CD8-positive, alpha-beta memory T cell (primary cell): ENCODE measurements around the gene KCNC4. TPM values are rescaled to one million over a fixed set of nuclear protein-coding genes. Genes with fewer than 3 reads are reported as not detected.

ENCODE experiments used
- CTCF ChIA-PET: fragments of 350-600 bp; sonication (Branson Sonifier 250); formaldehyde crosslinking; loops from one replicate; lab custom pipeline; 2021; ENCODE audit warnings: antibody characterized with exemption; lab: Charles Lee
- POLR2A ChIA-PET: fragments of 350-600 bp; sonication (Branson Sonifier 250); formaldehyde crosslinking; loops from one replicate; lab custom pipeline; 2021; ENCODE audit warnings: antibody characterized with exemption; lab: Charles Lee
- DNase-seq, 5 donors: peaks; one replicate each; pipeline versions ENCODE4 v3.0.0 to v3.0.0-alpha.2; 2020 to 2022; ENCODE audit warnings: mixed read lengths in 1 of 5
- H3K27ac ChIP-seq: one replicate; pipeline ENCODE4 v1.7.0; 2013; ENCODE audit warnings: low read depth, mild to moderate bottlenecking, low read length, moderate library complexity
- H3K27me3 ChIP-seq: 2 replicates; pipeline ENCODE4 v1.7.0; 2013; ENCODE audit warnings: low read length, mild to moderate bottlenecking; ENCODE audit not compliant: insufficient read depth, poor library complexity, severe bottlenecking
- H3K36me3 ChIP-seq: 2 replicates; pipeline ENCODE4 v1.7.0; 2013; ENCODE audit warnings: mild to moderate bottlenecking, low read length, moderate library complexity; ENCODE audit not compliant: insufficient read depth
- H3K4me1 ChIP-seq: 2 replicates; pipeline ENCODE4 v1.7.0; 2013; ENCODE audit warnings: mild to moderate bottlenecking, low read length, moderate library complexity; ENCODE audit not compliant: insufficient read depth
- H3K4me3 ChIP-seq: 2 replicates; pipeline ENCODE4 v1.7.0; 2013; ENCODE audit warnings: mild to moderate bottlenecking, low read length
- H3K9me3 ChIP-seq: 2 replicates; pipeline ENCODE4 v1.7.0; 2013; ENCODE audit warnings: mild to moderate bottlenecking, low read length
- H3K27ac Mint-ChIP-seq, 8 donors: one replicate each; pipeline ENCODE4 v1.8.0; 2020 to 2021; ENCODE audit warnings: mixed read lengths in 8 of 8, mild to moderate bottlenecking in 6 of 8, inconsistent platforms in 3 of 8, moderate library complexity in 3 of 8
- H3K27me3 Mint-ChIP-seq, 2 donors: one replicate each; pipeline ENCODE4 v1.8.0; 2020 to 2021; ENCODE audit warnings: mixed read lengths in 2 of 2, mild to moderate bottlenecking in 1 of 2, moderate library complexity in 1 of 2
- H3K36me3 Mint-ChIP-seq, 3 donors: one replicate each; pipeline ENCODE4 v1.8.0; 2020 to 2021; ENCODE audit warnings: mixed read lengths in 3 of 3, inconsistent platforms in 1 of 3, mild to moderate bottlenecking in 1 of 3
- H3K4me1 Mint-ChIP-seq, 3 donors: one replicate each; pipeline ENCODE4 v1.8.0; 2020 to 2021; ENCODE audit warnings: mixed read lengths in 3 of 3, inconsistent platforms in 1 of 3, mild to moderate bottlenecking in 1 of 3
- H3K4me3 Mint-ChIP-seq, 7 donors: one replicate each; pipeline ENCODE4 v1.8.0; 2020 to 2021; ENCODE audit warnings: mixed read lengths in 7 of 7, mild to moderate bottlenecking in 6 of 7, moderate library complexity in 4 of 7, inconsistent platforms in 2 of 7
- H3K9me3 Mint-ChIP-seq, 5 donors: one replicate each; pipeline ENCODE4 v1.8.0; 2020 to 2022; ENCODE audit warnings: mixed read lengths in 5 of 5, mild to moderate bottlenecking in 3 of 5, moderate library complexity in 2 of 5, inconsistent platforms in 1 of 5
- polyA plus RNA-seq: library from polyadenylated mRNA; unstranded; fragments of 300-500 nt; fragmentation: Illumina TruSeq; gene quantifications from one replicate; pipeline ENCODE4 v1.2.3, GENCODE V29; 2021
- total RNA-seq, 2 experiments: library from RNA; stranded (reverse); gene quantifications; one replicate each; pipeline ENCODE4 v1.2.3, GENCODE V29; 2021

Gene KCNC4
- total and polyA plus RNA-seq, 3 experiments from 2014 or later = 2.0 to 8.4 (median 6.4) TPM

GRCh38 chr1:110166861-110167260 lies 43.3 kb upstream of the KCNC4 start:
- Histone ChIP-seq H3K9me3 (no peaks in the 10 kb centered on the region), H3K4me1 (no peaks in the 10 kb centered on the region), H3K36me3 (no peaks in the 10 kb centered on the region), H3K27ac (no peak overlapping the region), H3K27me3 (peaks cover 4% of the 10 kb centered on the region), H3K4me3 (no peak overlapping the region)
- Mint-ChIP-seq H3K4me1 (no peaks in the 10 kb centered on the region), H3K36me3 (no peaks in the 10 kb centered on the region), H3K9me3 (peaks cover 0 to 3% (median 0%) of the 10 kb centered on the region in 5 donors), H3K27me3 (peaks cover 6 to 24% of the 10 kb centered on the region in 2 donors), H3K27ac (no peak overlapping the region), H3K4me3 (no peak overlapping the region)
- POLR2A ChIA-PET = no interaction called here
- CTCF ChIA-PET = interaction anchor here (0.7 kb wide), 1 partner anchor 1387 kb away, joined by 3 read pairs; no protein-coding TSS in a partner anchor
- DNase-seq = no peak

- CTCF ChIA-PET = no interaction called here
- POLR2A ChIA-PET = no interaction called here
- H3K27me3 Mint-ChIP-seq = peaks cover 11 to 25% of the 10 kb centered on the region in 2 donors
Observed at GRCh38 chr1:110170766-110171733, 39.1 kb upstream of the KCNC4 start.

GRCh38 chr1:110172001-110172400 lies 38.1 kb upstream of the KCNC4 start:
- peaks cover 0 to 2% (median 0%) of the 10 kb centered on the region in 5 donors for H3K9me3 Mint-ChIP-seq
- CTCF ChIA-PET = no interaction called here
- no peaks in the 10 kb centered on the region for H3K36me3 Mint-ChIP-seq
- H3K27ac Mint-ChIP-seq = no peak overlapping the region
- no peaks in the 10 kb centered on the region for H3K4me1 Mint-ChIP-seq
- no peak overlapping the region for H3K27ac ChIP-seq
- no peak overlapping the region for H3K4me3 Mint-ChIP-seq
- H3K36me3 ChIP-seq = no peaks in the 10 kb centered on the region
- no peaks in the 10 kb centered on the region for H3K4me1 ChIP-seq
- peaks cover 14 to 25% of the 10 kb centered on the region in 2 donors for H3K27me3 Mint-ChIP-seq
- H3K4me3 ChIP-seq = no peak overlapping the region
- no peak for DNase-seq
- no peaks in the 10 kb centered on the region for H3K9me3 ChIP-seq
- POLR2A ChIA-PET = no interaction called here
- H3K27me3 ChIP-seq = no peaks in the 10 kb centered on the region

More at GRCh38 chr1:110170766-110171733, 39.1 kb upstream of the KCNC4 start:
- Histone ChIP-seq H3K9me3 (no peaks in the 10 kb centered on the region), H3K36me3 (no peaks in the 10 kb centered on the region), H3K4me3 (no peak overlapping the region), H3K27me3 (no peaks in the 10 kb centered on the region), H3K27ac (no peak overlapping the region), H3K4me1 (no peaks in the 10 kb centered on the region)
- H3K27ac Mint-ChIP-seq = no peak overlapping the region
- no peak overlapping the region for H3K4me3 Mint-ChIP-seq
- DNase-seq = no peak
- H3K9me3 Mint-ChIP-seq = peaks cover 0 to 2% (median 0%) of the 10 kb centered on the region in 5 donors
- H3K36me3 Mint-ChIP-seq = no peaks in the 10 kb centered on the region
- H3K4me1 Mint-ChIP-seq = no peaks in the 10 kb centered on the region

- Mint-ChIP-seq H3K9me3 (peaks cover 0 to 2% (median under 1%) of the 10 kb centered on the region in 5 donors), H3K4me1 (no peaks in the 10 kb centered on the region), H3K36me3 (no peaks in the 10 kb centered on the region), H3K27me3 (peaks cover 14 to 25% of the 10 kb centered on the region in 2 donors), H3K27ac (no peak overlapping the region), H3K4me3 (no peak overlapping the region)
- ChIA-PET POLR2A (no interaction called here), CTCF (no interaction called here)
- DNase-seq = no peak
- Histone ChIP-seq H3K27me3 (no peaks in the 10 kb centered on the region), H3K9me3 (no peaks in the 10 kb centered on the region), H3K27ac (no peak overlapping the region), H3K36me3 (no peaks in the 10 kb centered on the region), H3K4me3 (no peak overlapping the region), H3K4me1 (no peaks in the 10 kb centered on the region)
Observed at GRCh38 chr1:110173466-110174105, 36.5 kb upstream of the KCNC4 start.

- ChIA-PET POLR2A (no interaction called here), CTCF (interaction anchor here (1.1 kb wide), 1 partner anchor 285 kb away, joined by 3 read pairs; no protein-coding TSS in a partner anchor)
- no peak for DNase-seq
- Mint-ChIP-seq H3K9me3 (peaks cover 0 to 5% (median 2%) of the 10 kb centered on the region in 5 donors), H3K36me3 (no peaks in the 10 kb centered on the region), H3K4me1 (no peaks in the 10 kb centered on the region), H3K27me3 (peaks cover 16 to 30% of the 10 kb centered on the region in 2 donors), H3K27ac (no peak overlapping the region), H3K4me3 (no peak overlapping the region)
- Histone ChIP-seq H3K36me3 (no peaks in the 10 kb centered on the region), H3K4me1 (no peaks in the 10 kb centered on the region), H3K4me3 (no peak overlapping the region), H3K27ac (no peak overlapping the region), H3K27me3 (no peaks in the 10 kb centered on the region), H3K9me3 (no peaks in the 10 kb centered on the region)
Observed at GRCh38 chr1:110174961-110175360, 35.2 kb upstream of the KCNC4 start.

GRCh38 chr1:110176299-110176956 lies 33.7 kb upstream of the KCNC4 start:
- H3K36me3 Mint-ChIP-seq = no peaks in the 10 kb centered on the region
- H3K4me3 Mint-ChIP-seq = no peak overlapping the region
- no peak overlapping the region for H3K4me3 ChIP-seq
- H3K27ac ChIP-seq = no peak overlapping the region
- H3K4me1 ChIP-seq = no peaks in the 10 kb centered on the region
- no peak for DNase-seq
- ChIA-PET CTCF (interaction anchor here (1.1 kb wide), 1 partner anchor 20 kb away, joined by 3 read pairs; no protein-coding TSS in a partner anchor), POLR2A (no interaction called here)
- H3K9me3 ChIP-seq = no peaks in the 10 kb centered on the region
- H3K4me1 Mint-ChIP-seq = no peaks in the 10 kb centered on the region
- no peaks in the 10 kb centered on the region for H3K36me3 ChIP-seq
- no peak overlapping the region for H3K27ac Mint-ChIP-seq
- peaks cover 18 to 29% of the 10 kb centered on the region in 2 donors for H3K27me3 Mint-ChIP-seq
- H3K27me3 ChIP-seq = no peaks in the 10 kb centered on the region
- H3K9me3 Mint-ChIP-seq = peaks cover 0 to 5% (median 2%) of the 10 kb centered on the region in 5 donors

- H3K9me3 Mint-ChIP-seq = peaks cover 0 to 5% (median 2%) of the 10 kb centered on the region in 5 donors
- Histone ChIP-seq H3K4me3 (no peak overlapping the region), H3K36me3 (no peaks in the 10 kb centered on the region), H3K27ac (no peak overlapping the region), H3K4me1 (no peaks in the 10 kb centered on the region), H3K27me3 (no peaks in the 10 kb centered on the region), H3K9me3 (no peaks in the 10 kb centered on the region)
- DNase-seq = no peak
- H3K4me3 Mint-ChIP-seq = no peak overlapping the region
- peaks cover 18 to 22% of the 10 kb centered on the region in 2 donors for H3K27me3 Mint-ChIP-seq
- no peaks in the 10 kb centered on the region for H3K4me1 Mint-ChIP-seq
- H3K27ac Mint-ChIP-seq = no peak overlapping the region
- H3K36me3 Mint-ChIP-seq = no peaks in the 10 kb centered on the region
- POLR2A ChIA-PET = no interaction called here
- CTCF ChIA-PET = no interaction called here
Observed at GRCh38 chr1:110177775-110178174, 32.3 kb upstream of the KCNC4 start.
